Measurements from ENCODE around the gene FNDC1. TPM values are rescaled to one million over a fixed set of nuclear protein-coding genes. Genes with fewer than 3 reads are reported as not detected.

The FNDC1 gene
- total and polyA plus RNA-seq, 10 of the 15 experiments (the other 5 are each of a cell fraction or from before 2014, with no cell fraction given): not detected

DNA sequence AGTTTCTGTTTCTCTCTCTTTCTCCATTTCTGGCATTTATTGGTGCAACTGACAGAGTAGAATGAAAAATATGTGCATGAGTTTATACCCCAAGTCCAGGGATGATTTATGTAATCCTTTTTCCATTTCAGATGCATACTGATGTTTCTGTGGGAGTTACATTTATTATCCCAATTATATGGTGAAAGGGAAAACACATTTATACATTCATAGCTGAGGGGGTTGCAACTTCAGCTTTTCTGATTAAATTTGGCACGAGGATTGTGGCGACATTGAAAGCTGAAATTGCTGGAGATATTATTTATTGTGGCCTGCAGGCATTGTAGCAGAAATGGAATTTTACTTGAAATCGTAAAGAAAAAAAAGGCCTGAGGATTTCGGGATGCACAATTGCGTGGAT lies 31.5 kb upstream of the FNDC1 start (continued):
- TF ChIP-seq POLR2AphosphoS2 (IDR thresholded peaks at IDR 0.05; ENCODE audit: low read depth, low read length): no peak
- TF ChIP-seq MAX (IDR thresholded peaks at IDR 0.05; ENCODE audit: low read depth, low read length): no peak
- no peak for TF ChIP-seq CBFB (IDR thresholded peaks at IDR 0.05; ENCODE audit: low read depth)
- TF ChIP-seq, protein P1, sequence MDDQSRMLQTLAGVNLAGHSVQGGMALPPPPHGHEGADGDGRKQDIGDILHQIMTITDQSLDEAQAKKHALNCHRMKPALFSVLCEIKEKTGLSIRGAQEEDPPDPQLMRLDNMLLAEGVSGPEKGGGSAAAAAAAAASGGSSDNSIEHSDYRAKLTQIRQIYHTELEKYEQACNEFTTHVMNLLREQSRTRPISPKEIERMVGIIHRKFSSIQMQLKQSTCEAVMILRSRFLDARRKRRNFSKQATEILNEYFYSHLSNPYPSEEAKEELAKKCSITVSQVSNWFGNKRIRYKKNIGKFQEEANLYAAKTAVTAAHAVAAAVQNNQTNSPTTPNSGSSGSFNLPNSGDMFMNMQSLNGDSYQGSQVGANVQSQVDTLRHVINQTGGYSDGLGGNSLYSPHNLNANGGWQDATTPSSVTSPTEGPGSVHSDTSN (IDR thresholded peaks at IDR 0.05; ENCODE audit: insufficient replicate concordance, low read depth, low read length): no peak
- no peak for TF ChIP-seq IKZF2 (IDR thresholded peaks at IDR 0.05)

GRCh38 chr6:159142531-159142930 lies 26.7 kb upstream of the FNDC1 start:
- H3K9ac ChIP-seq (ENCODE audit: control insufficient read depth, insufficient read depth, low read length): no peak overlapping the region
- WGBS (ENCODE audit: insufficient coverage, insufficient replicate concordance, low lambda C conversion rate, missing lambda C conversion rate): 5% methylated on average over 2 of the region's 2 CpGs
- no peak overlapping the region for H2AFZ ChIP-seq (ENCODE audit: control insufficient read depth, low read depth, low read length)
- DNase-seq (ENCODE audit: low read depth, low spot score): no peak
- H3K9me3 ChIP-seq (replicated peaks; ENCODE audit: control insufficient read depth, insufficient read depth, low read length): no peaks in the 10 kb centered on the region; the same call in 2 of the 3 replicates
- ChIA-PET RAD21 (ENCODE audit: unreplicated experiment) (interaction anchor here (2.4 kb wide), 1 partner anchor 134 kb away, joined by 7 read pairs; no protein-coding TSS in a partner anchor), POLR2A (interaction anchor here (0.6 kb wide), 1 partner anchor 15 kb away, joined by 3 read pairs; no protein-coding TSS in a partner anchor), SMC1A (ENCODE audit: uncharacterized antibody, unreplicated experiment) (interaction anchor here (0.6 to 1.1 kb wide), 3 partner anchors 9 to 751 kb away, joined by 3 to 4 read pairs (median 3); no protein-coding TSS in a partner anchor), CTCF (interaction anchor here (0.6 to 1.6 kb wide), 6 partner anchors 9 to 137 kb away, joined by 3 to 4 read pairs (median 3); no protein-coding TSS in a partner anchor)
- in situ Hi-C loops (cut with MboI): no loop called here
- FAIRE-seq: no peak
- H3K36me3 ChIP-seq (ENCODE audit: control insufficient read depth in 2 of 2, insufficient read depth in 2 of 2, low read length in 1 of 2): no peaks in the 10 kb centered on the region
- ATAC-seq: no peak
- H4K20me1 ChIP-seq (ENCODE audit: control insufficient read depth, insufficient read depth): no peaks in the 10 kb centered on the region
- BruUV-seq (replicated peaks): no TSS peak
- no peak overlapping the region for H3K27ac ChIP-seq (ENCODE audit: control insufficient read depth, insufficient read depth)
- H3K4me1 ChIP-seq (ENCODE audit: control insufficient read depth, insufficient read depth, low read length): no peaks in the 10 kb centered on the region
- H3K27me3 ChIP-seq (replicated peaks in 1 of 2; ENCODE audit: control insufficient read depth in 2 of 2, insufficient read depth in 2 of 2, low read length in 1 of 2): peaks cover 0 to 4% of the 10 kb centered on the region in 2 experiments; a peak in 2 of 4 replicates
- intact Hi-C loops (cut with micrococcal nuclease; ENCODE audit: unreplicated experiment): no loop called here
- H3K79me2 ChIP-seq (ENCODE audit: control insufficient read depth, insufficient read depth, low read length): no peaks in the 10 kb centered on the region
- no peak overlapping the region for H3K4me2 ChIP-seq (ENCODE audit: control insufficient read depth, insufficient read depth)
- TF ChIP-seq IRF3 (IDR thresholded peaks at IDR 0.05) (no peak), FOXM1 (IDR thresholded peaks at IDR 0.05; ENCODE audit: low read depth, low read length) (no peak), JUNB (IDR thresholded peaks at IDR 0.05) (no peak), MAX (IDR thresholded peaks at IDR 0.05; ENCODE audit: low read depth, low read length) (no peak), ZNF592 (IDR thresholded peaks at IDR 0.05) (no peak), MYC (IDR thresholded peaks at IDR 0.05; ENCODE audit: insufficient read depth, insufficient read length, insufficient replicate concordance, low read length, severe bottlenecking) (no peak)
- TF ChIP-seq, protein P2, sequence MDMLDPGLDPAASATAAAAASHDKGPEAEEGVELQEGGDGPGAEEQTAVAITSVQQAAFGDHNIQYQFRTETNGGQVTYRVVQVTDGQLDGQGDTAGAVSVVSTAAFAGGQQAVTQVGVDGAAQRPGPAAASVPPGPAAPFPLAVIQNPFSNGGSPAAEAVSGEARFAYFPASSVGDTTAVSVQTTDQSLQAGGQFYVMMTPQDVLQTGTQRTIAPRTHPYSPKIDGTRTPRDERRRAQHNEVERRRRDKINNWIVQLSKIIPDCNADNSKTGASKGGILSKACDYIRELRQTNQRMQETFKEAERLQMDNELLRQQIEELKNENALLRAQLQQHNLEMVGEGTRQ (IDR thresholded peaks at IDR 0.05; ENCODE audit: borderline replicate concordance, low read depth, low read length): no peak
- H3K4me3 ChIP-seq: no peak overlapping the region
